Subcutaneous abdominal adipose tissue (tissue), 5 donors: Measurements from ENCODE around the gene NFXL1.

ENCODE experiments used
- H3K27ac ChIP-seq: one replicate; pipeline ENCODE4 v1.7.0; 2013; ENCODE audit warnings: low read depth, mild to moderate bottlenecking, inconsistent platforms, low read length, moderate library complexity
- H3K27me3 ChIP-seq, 5 donors: one replicate each; pipeline ENCODE4 v1.7.0; 2013; ENCODE audit warnings: low read length in 5 of 5, inconsistent platforms in 1 of 5; ENCODE audit not compliant: control insufficient read depth in 5 of 5, insufficient read depth in 4 of 5
- H3K36me3 ChIP-seq, 5 donors: one replicate each; pipeline ENCODE4 v1.7.0; 2013; ENCODE audit warnings: low read length in 5 of 5; ENCODE audit not compliant: control insufficient read depth in 5 of 5, insufficient read depth in 5 of 5
- H3K4me1 ChIP-seq, 5 donors: one replicate each; pipeline ENCODE4 v1.7.0; 2013; ENCODE audit warnings: low read length in 5 of 5, mild to moderate bottlenecking in 3 of 5, moderate library complexity in 1 of 5; ENCODE audit not compliant: control insufficient read depth in 5 of 5, insufficient read depth in 5 of 5
- H3K4me3 ChIP-seq, 5 donors: one replicate each; pipeline ENCODE4 v1.7.0; 2013; ENCODE audit warnings: low read length in 5 of 5, low read depth in 1 of 5
- H3K9ac ChIP-seq, 5 donors: one replicate each; pipeline ENCODE4 v1.7.0; 2013; ENCODE audit warnings: low read length in 5 of 5, mild to moderate bottlenecking in 4 of 5, moderate library complexity in 3 of 5
- H3K9me3 ChIP-seq, 5 donors: one replicate each; pipeline ENCODE4 v1.7.0; 2013; ENCODE audit warnings: low read length in 5 of 5; ENCODE audit not compliant: control insufficient read depth in 5 of 5
- donor health status: healthy.
- donor health status: healthy.
- donor health status: healthy.
- donor health status: healthy.
- donor health status: healthy.

NFXL1 gene

GRCh38 chr4:47914220-47914925 is at the start of gene NFXL1:
Gene NFXL1 (minus strand): TSS chr4:47914583. CDS start chr4:47914203, 380 bp downstream.
- Histone ChIP-seq H3K27ac (peak within 1 kb of the TSS; percentile 83), H3K9me3 (no peaks in the 10 kb centered on the region), H3K27me3 (no peaks in the 10 kb centered on the region), H3K4me1 (peaks cover 0 to 20% (median 18%) of the 10 kb centered on the region in 5 donors), H3K4me3 (peak within 1 kb of the TSS; percentile 89 to 98 (median 97)), H3K36me3 (peaks cover 0 to 5% (median 2%) of the 10 kb centered on the region in 5 donors), H3K9ac (peak within 1 kb of the TSS; percentile 26 to 94 (median 90))

DNA sequence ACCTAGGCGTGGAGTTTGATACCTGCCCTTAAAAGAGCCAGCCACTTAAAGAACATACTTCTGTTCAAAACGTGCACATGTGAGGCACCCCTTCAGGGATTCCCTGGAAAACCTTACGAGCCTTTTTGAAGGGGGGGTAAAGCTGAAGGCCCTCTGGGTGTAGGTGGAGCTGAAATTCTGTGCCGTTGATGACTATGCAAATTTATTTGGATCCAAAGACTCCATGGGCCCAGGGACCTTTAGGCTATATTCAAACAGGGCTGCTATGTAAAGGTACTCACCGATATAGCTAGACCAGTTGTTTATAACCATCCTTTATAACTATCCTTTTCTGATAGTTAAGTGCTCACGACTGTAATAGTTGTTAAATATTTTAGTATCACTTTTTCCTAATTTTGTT is 40.3 kb upstream of the NFXL1 start:
- no peak overlapping the region for H3K9ac ChIP-seq
- no peak overlapping the region for H3K27ac ChIP-seq
- H3K27me3 ChIP-seq, result no peaks in the 10 kb centered on the region
- peaks cover 0 to 3% (median 0%) of the 10 kb centered on the region in 5 donors for H3K9me3 ChIP-seq
- H3K36me3 ChIP-seq, result no peaks in the 10 kb centered on the region
- no peak overlapping the region for H3K4me3 ChIP-seq
- no peaks in the 10 kb centered on the region for H3K4me1 ChIP-seq

DNA sequence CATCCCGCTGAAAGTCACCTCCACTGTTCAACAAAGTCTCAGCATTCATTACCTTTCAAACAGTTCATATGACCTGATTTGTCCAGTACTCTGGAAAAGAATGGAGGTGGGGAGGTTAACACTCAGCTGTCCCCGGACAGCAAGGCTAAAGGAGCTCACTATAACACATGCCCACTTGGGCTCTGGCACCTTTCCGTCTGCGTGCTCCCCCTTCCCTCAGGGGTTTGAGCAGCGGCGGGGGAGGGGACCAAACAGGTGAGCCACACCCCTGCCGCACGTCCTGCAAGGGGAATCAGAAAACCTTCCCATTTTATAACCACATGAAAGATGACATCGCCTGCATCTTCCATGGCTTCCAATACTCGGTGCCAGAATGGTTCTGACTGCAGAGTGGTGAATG is 39.9 kb upstream of the NFXL1 start:
- Histone ChIP-seq H3K27ac (no peak overlapping the region), H3K27me3 (no peaks in the 10 kb centered on the region), H3K4me3 (no peak overlapping the region), H3K9ac (no peak overlapping the region), H3K4me1 (no peaks in the 10 kb centered on the region), H3K9me3 (peaks cover 0 to 3% (median 0%) of the 10 kb centered on the region in 5 donors), H3K36me3 (no peaks in the 10 kb centered on the region)

- no peak overlapping the region for H3K27ac ChIP-seq
- no peak overlapping the region for H3K4me3 ChIP-seq
- H3K27me3 ChIP-seq, result no peaks in the 10 kb centered on the region
- H3K4me1 ChIP-seq, result no peaks in the 10 kb centered on the region
- no peaks in the 10 kb centered on the region for H3K36me3 ChIP-seq
- no peaks in the 10 kb centered on the region for H3K9me3 ChIP-seq
- H3K9ac ChIP-seq, result no peak overlapping the region
Observed at GRCh38 chr4:47945930-47946726, 31.7 kb upstream of the NFXL1 start.

DNA sequence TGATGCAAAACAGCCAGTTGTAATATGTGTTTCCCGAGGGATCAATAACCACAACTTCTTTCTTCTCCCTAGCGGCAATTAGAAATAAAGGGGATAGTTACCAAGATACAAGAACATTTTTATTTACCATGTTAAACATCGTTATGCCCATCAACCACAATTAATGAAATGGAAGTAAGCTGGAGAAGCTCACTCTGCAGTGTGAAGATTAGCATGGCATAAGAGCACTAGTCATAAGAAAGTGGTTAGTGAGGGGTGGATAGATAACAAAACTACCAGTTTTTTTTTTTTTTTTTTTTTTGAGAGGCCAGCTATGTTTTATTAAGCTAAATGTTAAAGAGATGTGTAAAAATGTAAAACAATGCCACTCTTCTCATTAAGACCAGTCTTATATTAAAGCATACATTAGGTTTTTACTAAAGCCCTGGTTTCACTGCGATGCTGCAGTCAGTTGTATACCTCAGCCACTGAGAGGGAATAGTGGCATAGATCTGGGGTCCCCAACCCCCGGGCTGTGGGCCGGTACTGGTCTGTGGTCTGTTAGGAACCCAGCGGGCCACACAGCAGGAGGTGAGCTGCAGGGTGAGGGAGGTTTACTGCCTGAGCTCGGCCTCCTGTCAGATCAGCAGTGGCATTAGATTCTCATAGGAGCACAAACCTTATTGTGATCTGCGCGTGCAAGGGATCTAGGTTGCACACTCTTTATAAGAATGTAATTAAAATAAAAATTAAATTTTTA is 27.9 kb upstream of the NFXL1 start:
- Histone ChIP-seq H3K36me3 (no peaks in the 10 kb centered on the region), H3K4me3 (no peak overlapping the region), H3K4me1 (no peaks in the 10 kb centered on the region), H3K9me3 (no peaks in the 10 kb centered on the region), H3K9ac (no peak overlapping the region), H3K27me3 (peaks cover 0 to 3% (median 0%) of the 10 kb centered on the region in 5 donors), H3K27ac (no peak overlapping the region)

DNA sequence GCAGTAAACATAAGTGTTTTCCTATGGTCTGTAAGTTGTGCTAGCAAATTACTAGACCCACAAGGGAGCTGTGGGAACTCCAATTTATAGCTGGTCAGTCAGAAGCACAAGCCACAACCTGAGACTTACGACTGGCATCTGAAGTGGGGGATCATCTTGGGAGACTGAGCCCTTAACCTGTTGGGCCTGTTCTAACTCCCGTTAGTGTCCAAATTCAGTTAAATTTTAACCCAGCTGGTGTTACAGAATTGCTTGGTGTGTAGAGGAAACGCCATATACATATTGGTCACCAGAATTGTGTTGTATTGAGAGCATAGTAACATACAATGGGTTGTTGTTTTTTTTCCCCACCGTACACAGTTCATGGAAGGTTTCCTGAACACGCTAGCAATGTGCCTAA is 25.1 kb upstream of the NFXL1 start:
- Histone ChIP-seq H3K27ac (no peak overlapping the region), H3K27me3 (peaks cover 0 to 6% (median 0%) of the 10 kb centered on the region in 5 donors), H3K36me3 (no peaks in the 10 kb centered on the region), H3K4me1 (no peaks in the 10 kb centered on the region), H3K4me3 (no peak overlapping the region), H3K9ac (no peak overlapping the region), H3K9me3 (no peaks in the 10 kb centered on the region)

- no peaks in the 10 kb centered on the region for H3K36me3 ChIP-seq
- no peak overlapping the region for H3K4me3 ChIP-seq
- H3K9me3 ChIP-seq, result no peaks in the 10 kb centered on the region
- H3K9ac ChIP-seq, result no peak overlapping the region
- peaks cover 0 to 6% (median 0%) of the 10 kb centered on the region in 5 donors for H3K27me3 ChIP-seq
- H3K4me1 ChIP-seq, result peaks cover 0 to under 1% (median 0%) of the 10 kb centered on the region in 5 donors
- no peak overlapping the region for H3K27ac ChIP-seq
Observed at GRCh38 chr4:47936336-47936735, 22.0 kb upstream of the NFXL1 start.

DNA sequence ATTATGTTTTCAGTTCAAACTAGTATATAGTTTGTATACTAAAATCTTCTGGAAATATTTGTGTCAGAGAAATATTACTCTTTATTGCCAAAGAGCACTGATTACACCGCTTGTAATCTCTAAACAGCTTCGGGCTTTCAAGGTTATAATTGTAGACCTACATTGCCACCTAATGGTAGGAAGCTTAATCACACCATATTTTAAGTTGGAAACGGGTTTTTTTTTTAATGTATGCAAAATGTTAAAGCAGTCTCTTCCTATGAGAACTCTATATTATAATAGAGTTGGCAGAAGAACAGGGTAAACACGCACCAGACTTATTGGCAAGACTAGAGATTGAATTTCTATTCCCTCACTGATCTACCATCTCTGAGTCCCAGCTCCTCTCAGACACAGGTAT is 19.5 kb upstream of the NFXL1 start:
- H3K9ac ChIP-seq, result no peak overlapping the region
- no peaks in the 10 kb centered on the region for H3K36me3 ChIP-seq
- peaks cover 0 to 4% (median 0%) of the 10 kb centered on the region in 5 donors for H3K27me3 ChIP-seq
- H3K4me3 ChIP-seq, result no peak overlapping the region
- no peak overlapping the region for H3K27ac ChIP-seq
- H3K4me1 ChIP-seq, result peaks cover 0 to 6% (median 0%) of the 10 kb centered on the region in 5 donors
- H3K9me3 ChIP-seq, result no peaks in the 10 kb centered on the region

- Histone ChIP-seq H3K36me3 (no peaks in the 10 kb centered on the region), H3K9ac (no peak overlapping the region)
Observed at GRCh38 chr4:47930971-47931804, 16.8 kb upstream of the NFXL1 start.

More at GRCh38 chr4:47930971-47931804, 16.8 kb upstream of the NFXL1 start:
- no peaks in the 10 kb centered on the region for H3K9me3 ChIP-seq
- H3K4me1 ChIP-seq, result peaks cover 0 to 11% (median 5%) of the 10 kb centered on the region in 5 donors
- H3K4me3 ChIP-seq, result no peak overlapping the region
- peaks cover 0 to 8% (median 5%) of the 10 kb centered on the region in 5 donors for H3K27me3 ChIP-seq
- H3K27ac ChIP-seq, result no peak overlapping the region
